Cardiac muscle cell (in vitro differentiated cells and primary cell): ENCODE measurements around the gene ZNF143. TPM values are rescaled to one million over a fixed set of nuclear protein-coding genes. Genes with fewer than 3 reads are reported as not detected.
A peak's percentile ranks its signal among the peaks of the same experiment; 100 is the strongest.

Experiments used
- DNase-seq, 2 donors: peaks; one replicate each; pipeline versions ENCODE4 v3.0.0 to v3.0.0-alpha.2; 2010 to 2017; ENCODE audit warnings: low read depth in 1 of 2, low spot score in 1 of 2
- H3K27ac ChIP-seq: fragments of 200-600 bp; sonication (generic); 2 replicates; pipeline ENCODE4 v1.5.1; 2016
- H3K27me3 ChIP-seq: fragments of 200-600 bp; sonication (generic); 2 replicates; pipeline ENCODE4 v1.6.0; 2016; ENCODE audit warnings: control low read depth
- H3K36me3 ChIP-seq: fragments of 200-600 bp; sonication (generic); 2 replicates; pipeline ENCODE4 v1.5.1; 2016; ENCODE audit warnings: control low read depth
- H3K4me1 ChIP-seq: fragments of 200-600 bp; sonication (generic); 2 replicates; pipeline ENCODE4 v1.8.1; 2017; ENCODE audit warnings: low read depth, mild to moderate bottlenecking, mixed run types
- H3K4me3 ChIP-seq: fragments of 200-600 bp; sonication (generic); 2 replicates; pipeline ENCODE4 v1.5.1; 2016; ENCODE audit warnings: mild to moderate bottlenecking
- H3K9me3 ChIP-seq: fragments of 200-600 bp; sonication (generic); 2 replicates; pipeline ENCODE4 v1.5.1; 2017; ENCODE audit warnings: low read depth, mild to moderate bottlenecking, control low read depth
- CTCF ChIP-seq: IDR thresholded peaks from 2 replicates; pipeline ENCODE4 v1.5.1; 2012; ENCODE audit warnings: low read depth, mild to moderate bottlenecking, low read length
- polyA plus RNA-seq: library from polyadenylated mRNA; unstranded; fragments of >200 nt; fragmentation: Nextera tagmentation; extraction: Ambion mirVana; gene quantifications from 2 replicates; pipeline ENCODE4 v1.2.1, GENCODE V29; 2016
- total RNA-seq: library from RNA; depleted of rRNA; stranded (reverse); fragments of >200 nt; gene quantifications from 2 replicates; pipeline ENCODE4 v1.2.3, GENCODE V29; 2016

Gene ZNF143
- total and polyA plus RNA-seq, 2 experiments from 2014 or later: 28.7 to 73.7 TPM

- H3K9me3 ChIP-seq: no peaks in the 10 kb centered on the region
- TF ChIP-seq CTCF: no peak
- DNase-seq: no peak
- H3K4me1 ChIP-seq: peaks cover 2% of the 10 kb centered on the region
- no peak overlapping the region for H3K27ac ChIP-seq
- H3K27me3 ChIP-seq: no peaks in the 10 kb centered on the region
- no peak overlapping the region for H3K4me3 ChIP-seq
- peaks cover 27% of the 10 kb centered on the region for H3K36me3 ChIP-seq
These were observed 58.1 kb downstream of the ZNF143 start for GRCh38 chr11:9518835-9519410.

GRCh38 chr11:9524001-9524400, 63.2 kb downstream of the ZNF143 start:
- TF ChIP-seq CTCF: no peak
- Histone ChIP-seq H3K4me1 (peaks cover 17% of the 10 kb centered on the region), H3K36me3 (no peaks in the 10 kb centered on the region), H3K27ac (no peak overlapping the region), H3K9me3 (no peaks in the 10 kb centered on the region), H3K27me3 (no peaks in the 10 kb centered on the region), H3K4me3 (no peak overlapping the region)
- no peak for DNase-seq

- no peak for TF ChIP-seq CTCF
- Histone ChIP-seq H3K36me3 (no peaks in the 10 kb centered on the region), H3K4me3 (no peak overlapping the region), H3K27me3 (no peaks in the 10 kb centered on the region), H3K4me1 (peaks cover 27% of the 10 kb centered on the region), H3K27ac (no peak overlapping the region), H3K9me3 (no peaks in the 10 kb centered on the region)
- DNase-seq: no peak
These were observed 64.3 kb downstream of the ZNF143 start for GRCh38 chr11:9525116-9525515.

GRCh38 chr11:9527481-9528135, 66.8 kb downstream of the ZNF143 start:
- no peaks in the 10 kb centered on the region for H3K27me3 ChIP-seq
- H3K36me3 ChIP-seq: no peaks in the 10 kb centered on the region
- TF ChIP-seq CTCF: no peak
- peaks cover 34% of the 10 kb centered on the region for H3K4me1 ChIP-seq
- no peaks in the 10 kb centered on the region for H3K9me3 ChIP-seq
- H3K27ac ChIP-seq: peak overlapping the region; percentile 91
- no peak overlapping the region for H3K4me3 ChIP-seq
- DNase-seq: peak in 1 of 2 donors; percentile 96

GRCh38 chr11:9528136-9528501, 67.3 kb downstream of the ZNF143 start:
- Histone ChIP-seq H3K36me3 (no peaks in the 10 kb centered on the region), H3K4me1 (peaks cover 34% of the 10 kb centered on the region), H3K9me3 (no peaks in the 10 kb centered on the region), H3K27ac (peak overlapping the region; percentile 91), H3K4me3 (no peak overlapping the region), H3K27me3 (no peaks in the 10 kb centered on the region)
- TF ChIP-seq CTCF: no peak
- no peak for DNase-seq
